Inferior parietal cortex (tissue), 1 donor: Measurements from ENCODE around the gene CD300LF.

Experiments used
- DNase-seq: peaks from one replicate; pipeline ENCODE4 v3.0.0-alpha.2; 2016; ENCODE audit errors: extremely low spot score

Gene CD300LF

DNA sequence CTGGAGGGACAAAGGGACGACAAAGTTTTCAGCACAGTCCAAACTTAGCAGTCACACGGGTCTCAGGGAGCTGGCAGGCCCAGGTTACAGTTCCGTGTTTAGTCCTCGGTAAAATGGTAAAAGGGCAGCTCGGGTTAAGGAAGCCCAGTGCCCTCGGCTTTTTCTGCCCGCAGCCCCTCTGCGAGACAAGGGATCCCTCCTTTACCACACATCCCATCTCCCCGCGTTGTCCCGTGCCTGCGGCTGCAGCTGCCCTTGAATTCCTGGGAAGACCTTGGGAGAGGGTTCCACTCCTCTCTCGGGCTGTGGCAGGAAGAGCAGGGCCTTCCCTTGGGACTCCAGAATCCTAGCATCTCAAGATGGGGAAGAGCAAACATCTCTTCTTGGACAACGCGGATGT, 17.1 kb upstream of the CD300LF start:
- no peak for DNase-seq

- no peak for DNase-seq
Measured at GRCh38 chr17:74729368-74729767, 16.6 kb upstream of the CD300LF start.

- no peak for DNase-seq
Measured at GRCh38 chr17:74728702-74729075, 16.0 kb upstream of the CD300LF start.

DNA sequence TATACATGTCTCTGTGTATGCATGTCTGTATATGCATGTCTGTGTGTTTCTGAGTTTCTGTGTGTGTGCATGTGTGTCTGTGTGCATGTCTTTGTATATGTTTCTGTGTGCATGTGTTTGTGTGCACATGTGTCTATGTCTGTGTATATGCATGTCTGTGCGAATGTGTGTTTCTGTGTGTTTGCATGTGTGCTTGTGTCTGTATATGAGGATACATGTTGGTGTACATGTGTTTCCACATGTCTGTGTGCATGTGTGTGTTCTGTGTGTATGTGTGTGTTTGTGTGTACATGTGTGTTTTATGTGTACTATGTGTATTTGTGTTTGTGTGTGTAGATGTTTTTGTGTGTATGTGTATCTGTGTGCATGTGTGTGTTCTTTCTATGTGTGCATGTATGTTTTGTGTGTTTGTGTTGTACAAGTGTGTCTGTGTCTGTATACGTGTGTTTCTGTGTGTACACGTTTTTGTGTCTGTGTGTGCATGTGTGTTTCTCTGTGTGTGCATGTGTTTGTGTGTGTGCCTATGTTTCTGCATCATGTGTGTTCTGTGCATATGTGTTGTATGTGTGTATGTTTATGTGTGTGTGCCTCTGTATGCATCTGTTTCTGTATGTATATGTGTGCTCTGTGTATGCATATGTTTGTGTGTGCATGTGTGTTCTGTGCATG, 15.4 kb upstream of the CD300LF start:
- DNase-seq: no peak

DNA sequence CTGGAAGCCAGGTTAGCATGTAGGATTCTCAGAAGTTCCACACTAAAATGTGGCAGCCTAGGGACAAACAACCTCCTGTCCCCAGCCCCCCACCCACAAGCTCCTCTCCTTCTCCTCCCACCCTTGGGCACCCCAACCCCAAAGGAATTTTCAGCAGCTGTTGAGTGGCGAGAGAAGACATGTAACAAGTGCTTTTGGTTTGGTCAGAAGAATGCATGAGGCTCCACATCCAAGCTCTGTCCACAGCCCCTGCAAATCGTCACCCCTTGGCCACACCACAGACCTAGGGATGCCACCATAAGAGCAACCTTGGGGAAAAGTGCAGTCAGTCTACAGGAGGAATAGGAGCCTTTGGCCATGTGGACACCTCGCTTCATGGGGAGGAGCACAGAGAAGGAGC, 12.4 kb upstream of the CD300LF start:
- no peak for DNase-seq

GRCh38 chr17:74723891-74724290, 11.2 kb upstream of the CD300LF start:
- no peak for DNase-seq

DNA sequence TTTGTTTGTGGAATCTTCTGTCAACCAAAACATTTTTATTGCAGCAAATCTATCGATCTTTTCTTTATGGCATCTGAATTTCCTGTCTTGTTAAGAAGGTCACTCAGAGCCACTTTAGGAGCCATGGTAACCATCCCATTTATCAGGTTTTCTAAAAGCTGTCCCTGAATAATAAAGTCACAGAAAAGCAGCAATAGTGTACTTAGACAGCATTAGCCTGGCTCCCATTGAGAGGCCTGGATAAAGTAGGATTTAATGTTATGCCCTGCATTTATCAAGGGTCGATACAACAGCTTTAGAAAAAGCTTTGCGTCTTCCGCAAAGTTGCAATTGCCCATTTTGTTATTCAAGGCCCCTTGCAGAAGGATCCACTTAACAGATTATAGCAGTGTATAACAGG, 10.1 kb upstream of the CD300LF start:
- no peak for DNase-seq

- no peak for DNase-seq
Measured at GRCh38 chr17:74720506-74720905, 7.8 kb upstream of the CD300LF start.

GRCh38 chr17:74715144-74715543, 2.4 kb upstream of the CD300LF start:
- DNase-seq: no peak

GRCh38 chr17:74713171-74713755, 540 bp upstream of the CD300LF start:
- no peak for DNase-seq

DNA sequence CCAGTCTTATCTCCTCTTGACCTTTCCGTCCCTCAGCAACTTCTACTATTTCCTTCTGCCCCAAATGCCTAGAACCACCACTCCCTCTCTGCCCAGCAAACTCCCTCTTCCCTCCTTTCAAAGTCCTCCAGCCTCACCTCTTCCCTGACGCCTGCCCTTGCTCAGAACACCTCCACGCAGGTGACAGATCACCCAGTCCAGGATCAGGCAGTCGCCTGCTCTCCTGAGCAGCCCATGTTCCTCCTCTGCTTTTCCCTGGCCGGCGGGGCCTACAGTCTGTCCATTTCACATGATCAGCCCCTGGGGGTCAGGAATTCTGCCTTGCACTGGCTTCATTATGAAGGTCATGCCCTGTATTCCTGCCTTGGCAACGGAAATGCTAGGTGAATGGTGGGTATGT, 422 bp downstream of the CD300LF start:
- no peak for DNase-seq

DNA sequence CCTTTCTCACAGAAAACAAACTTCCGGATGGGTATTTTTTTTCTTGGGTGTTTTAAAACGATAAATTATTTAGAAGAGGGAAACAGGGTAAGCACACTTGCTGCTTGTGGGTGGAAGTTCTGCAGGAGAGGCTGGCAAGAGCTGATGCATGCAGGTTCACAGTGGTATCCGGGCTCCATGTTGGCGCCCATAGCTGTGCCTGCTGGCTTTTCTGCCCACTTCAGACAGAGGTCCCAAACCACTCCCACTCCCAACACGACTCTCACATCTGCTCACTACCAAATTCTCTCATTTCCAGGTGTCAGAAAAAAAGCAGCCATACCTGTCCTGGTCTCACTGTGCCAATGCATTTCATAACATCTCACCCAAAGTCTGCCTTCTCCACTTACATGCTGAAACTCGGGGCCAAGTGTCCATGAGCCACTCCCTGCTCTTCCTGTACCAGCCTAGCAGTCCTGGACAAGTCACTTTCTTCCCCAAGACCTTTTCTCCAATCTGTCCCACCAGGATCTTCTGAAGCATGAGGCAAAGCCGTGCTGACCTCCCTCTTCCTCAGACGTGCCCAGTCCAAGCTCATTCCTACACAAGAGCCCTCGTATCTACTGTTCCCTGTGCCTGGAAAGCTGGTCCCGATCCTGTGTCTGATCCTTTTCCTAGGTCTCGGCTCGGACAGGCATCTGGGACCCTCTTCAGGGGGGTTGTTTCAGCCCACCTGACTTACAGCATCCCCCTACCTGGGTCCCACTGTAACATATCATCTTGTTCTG, 1.5 kb downstream of the CD300LF start:
- DNase-seq: no peak

GRCh38 chr17:74704544-74704943, 8.2 kb downstream of the CD300LF start:
- DNase-seq: no peak

DNA sequence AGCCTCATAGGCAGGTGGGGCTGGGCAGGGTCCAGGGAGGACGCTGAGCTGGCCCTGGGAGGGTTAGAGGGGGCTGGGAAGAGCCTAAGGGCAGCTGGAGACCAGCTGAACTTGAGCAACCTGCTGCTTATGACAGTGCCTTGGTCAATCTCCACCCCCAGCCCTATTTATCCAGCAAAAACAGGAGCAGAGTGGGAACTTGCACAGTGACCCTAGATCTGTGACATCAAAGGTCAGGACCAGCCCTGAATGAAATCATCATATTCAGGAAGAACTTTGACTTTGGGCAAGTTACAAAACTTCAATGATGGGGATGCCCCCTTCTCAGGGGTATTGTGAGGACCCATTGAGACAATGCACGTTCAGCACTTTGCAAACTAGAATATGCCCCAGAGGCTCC, 9.4 kb downstream of the CD300LF start:
- DNase-seq: no peak

- no peak for DNase-seq
Measured at GRCh38 chr17:74702116-74702871, 10.4 kb downstream of the CD300LF start.

DNA sequence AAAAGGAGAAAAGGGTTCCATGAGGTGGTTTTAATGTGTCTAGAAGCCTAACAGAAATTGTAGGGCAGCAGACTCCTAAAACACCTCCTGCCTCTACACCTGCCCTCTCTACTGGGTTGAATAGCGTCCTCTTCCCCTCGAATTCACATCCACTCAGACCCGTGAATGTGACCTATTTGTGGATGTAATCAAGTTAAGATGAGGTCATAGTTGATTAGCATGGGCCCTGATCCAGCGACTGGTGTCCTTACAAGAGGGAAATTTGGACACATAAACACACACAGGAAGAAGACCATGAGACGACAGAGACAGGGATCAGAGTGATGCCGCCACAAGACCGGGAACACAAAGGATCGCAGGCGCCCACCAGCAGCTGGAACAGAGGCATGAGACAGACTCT, 13.5 kb downstream of the CD300LF start:
- DNase-seq: no peak

DNA sequence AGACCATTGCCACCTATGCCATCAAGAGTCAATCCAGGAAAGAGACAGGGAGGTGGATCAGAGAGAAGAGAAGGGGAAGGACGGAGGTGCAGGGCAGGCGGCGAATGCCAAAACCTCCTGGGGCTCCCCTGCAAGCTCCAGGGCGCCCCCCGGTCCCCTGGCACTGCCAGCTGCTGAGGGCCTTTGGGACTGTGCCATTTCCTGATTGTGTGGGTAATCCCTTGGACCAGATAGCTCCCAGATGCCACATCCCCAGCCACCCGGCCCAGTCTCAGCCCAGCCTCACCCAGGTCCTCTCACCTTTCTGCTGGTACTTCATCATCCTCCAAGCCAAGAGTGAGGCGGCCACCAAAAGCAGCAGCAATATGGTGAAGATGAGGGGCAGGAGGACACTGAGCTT, 14.7 kb downstream of the CD300LF start:
- no peak for DNase-seq

DNA sequence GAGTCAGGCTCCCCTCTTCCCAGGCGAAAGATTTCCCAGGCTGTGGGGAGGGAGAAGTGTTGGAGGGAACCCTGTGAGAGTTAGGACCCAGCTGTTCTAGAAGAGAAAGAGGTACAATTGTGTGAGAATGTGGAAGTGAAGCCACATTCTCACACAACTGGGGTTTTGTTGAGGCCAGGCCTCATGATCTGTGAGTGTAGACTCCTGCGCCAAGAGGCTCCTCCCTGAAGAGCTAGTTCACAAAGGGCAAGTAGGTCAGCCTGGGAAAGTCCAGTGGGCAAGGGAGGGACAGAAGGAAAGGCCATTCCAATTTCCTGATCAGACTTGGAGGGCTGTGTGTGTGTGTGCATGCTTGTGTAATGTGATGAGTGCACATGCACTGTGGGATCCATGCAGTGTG, 15.2 kb downstream of the CD300LF start:
- no peak for DNase-seq

GRCh38 chr17:74695629-74696028, 17.1 kb downstream of the CD300LF start:
- no peak for DNase-seq

DNA sequence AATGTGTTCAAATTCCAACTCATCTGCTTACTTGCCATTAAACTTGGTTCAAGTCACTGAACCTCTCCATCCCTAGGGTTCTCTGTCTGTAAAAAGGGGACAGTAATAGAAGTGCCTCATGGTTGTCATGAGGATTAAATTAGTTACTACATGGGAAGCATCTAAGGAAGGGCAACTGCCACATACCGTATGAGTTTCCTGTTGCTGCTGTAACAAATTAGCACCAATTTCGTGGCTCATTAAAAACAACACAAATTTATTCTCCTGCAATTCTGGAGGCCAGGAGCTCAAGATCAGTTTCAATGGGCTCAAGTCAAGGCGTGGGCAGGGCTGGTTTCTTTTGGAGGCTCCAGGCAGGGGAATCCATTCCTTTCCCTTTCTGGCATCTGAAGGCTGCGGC, 18.6 kb downstream of the CD300LF start:
- no peak for DNase-seq

DNA sequence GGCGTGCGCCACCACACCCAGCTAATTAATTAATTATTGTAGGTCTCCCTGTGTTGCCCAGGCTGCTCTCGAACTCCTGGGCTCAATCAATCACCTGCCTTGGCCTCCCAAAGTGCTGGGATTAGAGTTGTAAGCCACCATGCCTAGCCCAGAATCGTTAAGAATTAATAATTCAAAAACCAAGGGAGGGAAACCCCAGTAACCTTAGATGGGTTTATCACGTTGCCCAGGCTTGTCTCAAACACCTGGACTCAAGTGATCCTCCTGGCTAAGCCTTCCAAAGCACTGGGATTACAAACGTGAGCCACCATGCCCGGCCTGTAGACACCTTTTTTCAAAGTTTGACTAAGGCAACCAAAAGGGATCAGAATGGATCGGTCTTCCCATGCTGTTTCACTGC, 21.6 kb downstream of the CD300LF start:
- DNase-seq: no peak

DNA sequence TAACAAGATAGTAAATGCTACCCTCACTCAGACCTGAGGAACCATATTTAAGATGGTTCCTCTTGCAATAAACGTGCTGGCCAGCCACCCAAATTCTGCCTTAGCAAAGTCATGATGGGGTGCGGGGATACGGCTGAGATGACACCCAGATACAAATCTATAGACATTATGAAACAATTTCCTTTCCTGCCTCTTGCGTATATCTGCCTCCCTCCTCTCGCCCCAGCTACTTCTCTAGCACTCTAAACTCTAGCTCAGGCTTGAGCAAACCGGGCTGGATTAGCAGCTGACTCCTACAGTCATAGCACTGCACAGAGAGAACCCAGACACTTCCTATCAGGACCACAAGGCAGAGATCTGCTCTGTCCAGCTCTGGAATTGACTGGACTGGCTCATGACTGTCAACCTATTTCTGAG, 22.3 kb downstream of the CD300LF start:
- DNase-seq: no peak

DNA sequence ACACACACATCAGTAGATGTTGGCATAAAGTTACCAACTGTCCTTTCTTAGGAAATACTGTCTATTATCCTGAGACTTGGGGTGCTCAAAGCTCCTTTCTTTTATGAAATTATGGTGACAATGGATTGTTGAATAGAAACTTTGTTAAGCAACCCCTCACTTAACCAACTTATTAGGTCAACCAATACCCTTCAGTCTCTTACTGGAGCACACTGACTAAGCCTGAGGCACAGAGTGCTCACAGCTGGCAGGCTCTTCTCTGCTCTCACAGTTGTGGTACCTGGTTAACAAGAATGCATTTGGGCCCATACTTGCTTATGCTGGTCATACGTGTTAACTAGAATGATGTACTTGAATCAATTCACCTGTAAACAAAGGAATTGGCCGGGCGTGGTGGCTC, 24.8 kb downstream of the CD300LF start:
- no peak for DNase-seq
